GM19395 (cell line): ENCODE data around the gene PPP1R37.

Experiments
- ATAC-seq: cut with Tn5 transposase; IDR thresholded peaks from one replicate; pipeline ENCODE4 v1.9.1; 2021; ENCODE audit warnings: mild to moderate bottlenecking, moderate library complexity; ENCODE audit not compliant: unreplicated experiment

Gene PPP1R37

GRCh38 chr19:45092747-45093678 lies at the start of gene PPP1R37:
Gene PPP1R37, plus strand, starts transcription at chr19:45093179. Its CDS starts 147 bp downstream, at chr19:45093326.
- ATAC-seq = peak; percentile 64

GRCh38 chr19:45045671-45046353 lies 47.2 kb upstream of the PPP1R37 start:
- no peak for ATAC-seq

- no peak for ATAC-seq
These were observed 46.6 kb upstream of the PPP1R37 start for GRCh38 chr19:45046355-45046754.

GRCh38 chr19:45047188-45047797 lies 45.7 kb upstream of the PPP1R37 start:
- ATAC-seq = no peak

GRCh38 chr19:45049073-45049736 lies 43.8 kb upstream of the PPP1R37 start:
- ATAC-seq = no peak

DNA sequence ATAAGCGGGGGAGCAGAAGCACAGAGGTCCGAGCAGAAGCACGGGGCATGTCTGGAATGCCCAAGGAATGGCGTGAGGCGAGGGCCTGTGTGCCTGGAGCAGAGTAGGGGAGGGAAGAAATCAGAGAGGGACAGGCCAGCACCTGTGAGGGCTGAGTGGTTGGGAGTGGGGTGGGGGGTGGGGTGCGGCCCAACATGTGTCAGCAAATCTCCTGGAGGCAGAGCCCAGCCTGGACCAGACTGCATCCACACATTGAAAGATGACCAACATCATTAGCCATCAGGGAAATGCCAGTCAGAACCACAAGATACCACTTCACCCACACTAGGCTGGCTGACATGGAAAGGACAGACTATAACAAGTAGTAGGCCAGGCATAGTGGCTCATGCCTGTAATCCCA lies 42.9 kb upstream of the PPP1R37 start:
- ATAC-seq = no peak

DNA sequence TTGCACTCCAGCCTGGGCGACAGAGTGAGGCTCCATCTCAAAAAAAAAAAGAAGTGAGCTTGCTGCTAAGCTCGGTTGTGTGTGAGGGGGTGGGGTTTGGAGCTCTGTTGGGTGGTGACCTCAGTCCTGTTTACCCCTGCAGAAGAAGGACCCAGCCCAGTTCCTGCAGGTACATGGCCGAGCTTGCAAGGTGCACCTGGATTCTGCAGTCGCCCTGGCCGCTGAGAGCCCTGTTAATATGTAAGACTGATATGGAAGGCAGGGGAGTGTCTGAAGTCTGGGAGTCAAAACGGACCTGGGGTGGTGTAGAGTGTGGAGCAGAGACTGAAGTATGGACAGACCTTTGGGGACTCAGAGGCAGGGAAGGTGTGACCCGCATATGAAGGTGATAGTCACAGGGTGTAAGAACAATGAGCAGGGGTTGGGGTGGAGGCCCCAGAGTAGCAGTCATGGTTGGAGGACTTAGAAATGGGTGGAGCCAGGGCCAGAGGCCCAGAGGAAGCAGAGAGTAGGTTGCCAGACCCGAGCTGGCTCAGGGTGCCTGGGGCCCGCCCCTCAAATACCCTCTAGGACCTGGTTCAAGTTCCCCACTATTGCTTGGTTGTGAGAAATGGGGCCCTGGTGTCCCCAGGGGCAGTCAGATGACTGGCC lies 40.9 kb upstream of the PPP1R37 start:
- ATAC-seq = no peak

DNA sequence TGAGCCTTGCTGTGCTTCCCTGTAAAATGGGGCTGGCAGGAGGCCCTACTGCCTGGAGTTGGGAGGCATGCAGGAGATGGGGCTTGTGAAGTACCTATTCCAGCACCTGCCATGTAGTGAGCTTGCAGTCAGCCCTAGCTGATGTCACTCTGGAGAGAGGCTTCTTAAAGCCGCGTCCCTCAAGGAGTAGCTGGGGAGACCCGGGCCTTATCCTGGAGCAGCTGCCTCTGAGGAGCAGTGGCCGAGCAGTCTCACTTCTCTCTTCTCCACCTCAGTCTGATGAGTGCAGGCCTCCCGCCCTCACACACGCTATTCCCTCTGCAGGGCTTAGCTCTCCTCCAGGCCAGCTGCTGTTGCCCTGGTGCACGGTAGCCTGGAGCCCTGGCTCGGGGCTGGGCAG lies 36.1 kb upstream of the PPP1R37 start:
- ATAC-seq = no peak

GRCh38 chr19:45057444-45057843 lies 35.5 kb upstream of the PPP1R37 start:
- ATAC-seq = no peak

- ATAC-seq = no peak
These were observed 34.3 kb upstream of the PPP1R37 start for GRCh38 chr19:45058622-45059159.

GRCh38 chr19:45059258-45059965 lies 33.6 kb upstream of the PPP1R37 start:
- peak; percentile 57 for ATAC-seq

DNA sequence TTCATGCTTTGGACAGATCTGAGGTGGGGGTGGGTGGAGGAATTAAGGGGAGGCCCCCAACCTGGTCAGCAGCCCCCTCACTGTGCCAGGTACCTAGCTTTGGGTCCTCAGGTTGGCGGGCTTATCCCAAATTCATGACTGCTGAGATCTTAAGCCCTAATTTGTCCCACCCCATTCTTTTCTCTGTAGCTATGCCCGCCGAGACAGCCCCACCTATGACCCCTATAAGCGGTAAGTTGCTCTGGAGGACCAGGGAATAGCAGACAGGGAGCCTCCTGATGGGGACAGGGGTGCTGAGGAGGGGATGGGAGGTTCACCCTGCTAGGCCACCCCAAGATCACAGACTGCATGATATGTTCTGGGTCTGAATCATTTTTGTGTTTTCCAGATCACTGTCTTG lies 31.0 kb upstream of the PPP1R37 start:
- ATAC-seq = no peak

DNA sequence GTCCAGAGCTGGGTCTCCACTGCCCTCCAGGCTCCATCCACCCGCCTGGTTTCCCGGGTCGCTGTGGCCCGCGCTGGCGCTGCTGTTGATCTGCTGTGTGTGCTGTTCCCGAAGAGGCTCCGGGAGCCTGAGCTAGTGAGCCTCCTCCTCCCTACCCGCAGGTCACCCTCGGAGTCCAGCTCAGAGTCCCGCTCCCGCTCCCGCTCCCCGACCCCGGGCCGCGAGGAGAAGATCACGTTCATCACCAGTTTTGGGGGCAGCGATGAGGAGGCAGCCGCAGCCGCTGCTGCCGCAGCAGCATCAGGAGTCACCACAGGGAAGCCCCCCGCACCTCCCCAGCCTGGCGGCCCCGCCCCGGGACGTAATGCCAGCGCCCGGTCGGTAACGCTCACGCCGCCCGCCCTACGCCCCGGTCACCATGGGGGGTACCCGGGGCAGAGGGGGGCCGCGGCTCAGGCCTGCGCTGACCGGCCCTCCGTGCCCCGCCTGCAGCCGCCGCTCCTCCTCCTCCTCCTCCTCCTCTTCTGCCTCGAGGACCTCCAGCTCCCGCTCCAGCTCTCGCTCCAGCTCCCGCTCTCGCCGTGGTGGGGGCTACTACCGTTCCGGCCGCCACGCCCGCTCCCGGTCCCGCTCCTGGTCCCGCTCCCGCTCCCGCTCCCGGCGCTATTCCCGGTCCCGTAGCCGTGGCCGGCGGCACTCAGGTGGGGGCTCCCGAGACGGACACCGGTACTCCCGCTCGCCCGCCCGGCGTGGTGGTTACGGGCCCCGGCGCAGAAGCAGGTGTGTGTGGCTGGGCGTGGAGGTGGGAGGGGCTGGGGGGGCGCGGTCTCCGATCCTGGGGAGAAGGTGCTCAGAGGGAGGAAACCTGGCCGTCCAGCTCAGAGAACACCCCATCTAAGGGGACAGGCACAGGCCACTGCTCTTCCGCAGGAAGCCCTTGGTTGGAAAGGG lies 28.9 kb upstream of the PPP1R37 start:
- ATAC-seq = no peak

DNA sequence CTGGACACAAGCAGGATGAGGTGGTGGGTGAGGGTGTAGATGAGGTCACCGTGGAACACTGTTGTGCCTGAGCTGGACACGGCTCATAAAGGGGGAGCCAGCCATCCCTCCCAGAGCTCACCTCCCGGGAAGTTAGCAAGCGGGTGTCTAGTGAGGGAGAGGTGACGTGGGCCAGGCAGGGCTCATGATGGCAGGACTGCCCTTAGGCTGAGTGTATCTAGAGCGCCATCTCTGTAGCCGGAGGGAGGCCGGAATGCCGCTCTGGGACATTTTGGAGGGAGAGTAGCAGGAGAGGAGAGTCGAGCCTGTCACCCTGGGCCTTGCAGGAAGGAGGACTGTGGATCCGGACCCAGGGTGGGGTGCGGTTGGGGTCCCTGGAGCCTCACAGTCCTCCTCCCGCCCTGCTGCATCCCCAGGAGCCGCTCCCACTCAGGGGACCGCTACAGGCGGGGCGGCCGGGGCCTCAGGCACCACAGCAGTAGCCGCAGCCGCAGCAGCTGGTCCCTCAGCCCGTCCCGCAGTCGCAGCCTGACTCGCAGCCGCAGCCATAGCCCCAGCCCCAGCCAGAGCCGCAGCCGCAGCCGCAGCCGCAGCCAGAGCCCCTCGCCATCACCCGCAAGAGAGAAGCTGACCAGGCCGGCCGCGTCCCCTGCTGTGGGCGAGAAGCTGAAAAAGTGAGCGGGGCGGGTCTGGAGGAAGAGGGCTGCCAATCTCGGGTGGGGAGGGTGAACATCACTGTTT lies 25.9 kb upstream of the PPP1R37 start:
- no peak for ATAC-seq

DNA sequence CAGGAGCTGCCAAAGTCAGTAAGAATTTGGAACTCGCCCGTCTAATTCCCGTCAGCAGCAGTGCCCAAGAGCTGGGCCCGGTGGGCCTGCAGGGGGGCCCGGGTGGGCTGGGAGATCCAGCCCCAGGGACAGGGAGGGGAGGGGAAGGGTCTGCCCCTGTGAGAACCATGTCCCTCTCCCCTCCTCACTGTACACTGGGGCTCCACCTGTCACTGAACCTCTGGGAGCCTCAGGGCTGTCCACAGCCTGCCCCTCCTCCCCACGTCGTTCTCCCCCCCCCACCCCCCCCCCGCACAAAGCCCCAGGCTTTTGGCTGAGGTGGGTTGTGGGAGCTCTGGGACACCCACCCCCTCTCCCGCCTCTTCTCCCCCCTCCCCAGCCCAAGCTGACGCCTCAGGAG lies 24.9 kb upstream of the PPP1R37 start:
- no peak for ATAC-seq

GRCh38 chr19:45069056-45069455 lies 23.9 kb upstream of the PPP1R37 start:
- no peak for ATAC-seq

- no peak for ATAC-seq
These were observed 22.8 kb upstream of the PPP1R37 start for GRCh38 chr19:45070214-45070613.
